MM.1S (cell line): ENCODE data around the gene RHBDL2.

ENCODE experiments used
- CTCF ChIP-seq: fragments of 300-600 bp; sonication (generic); IDR thresholded peaks from 2 replicates; pipeline ENCODE4 v1.5.1; 2016; ENCODE audit warnings: antibody characterized with exemption, low read length, mixed read lengths
- EZH2 ChIP-seq: fragments of 300-600 bp; sonication (generic); optimal IDR thresholded peaks from 2 replicates; pipeline ENCODE3; 2017; ENCODE audit warnings: low read depth, mild to moderate bottlenecking, antibody characterized with exemption, low read length, mixed read lengths
- EZH2phosphoT487 ChIP-seq: fragments of 300-600 bp; sonication (generic); IDR thresholded peaks from 2 replicates; pipeline ENCODE4 v1.6.1; 2018; ENCODE audit warnings: antibody characterized with exemption, low read length

GRCh38 chr1:38917337-38917736 is 24.3 kb downstream of the RHBDL2 start:
- TF ChIP-seq CTCF (no peak), EZH2 (no peak), EZH2phosphoT487 (no peak)
